SU-DHL-6 (cell line): ENCODE measurements around the gene PDP2.

Source experiments
- EZH2phosphoT487 ChIP-seq: fragments of 200-600 bp; sonication (generic), shearing (Covaris generic); conservative IDR thresholded peaks from 2 replicates; pipeline ENCODE4 v1.6.1; 2018; ENCODE audit warnings: mild to moderate bottlenecking, antibody characterized with exemption, low read length, moderate library complexity, mixed read lengths
- TF ChIP-seq, protein P1 (sequence below): fragments of 200-600 bp; sonication (generic); IDR thresholded peaks from one replicate; pipeline ENCODE4 v1.5.1; 2017; ENCODE audit warnings: antibody characterized with exemption, mild to moderate bottlenecking, low read length, moderate library complexity; ENCODE audit not compliant: insufficient read depth, poor library complexity, severe bottlenecking

DNA sequence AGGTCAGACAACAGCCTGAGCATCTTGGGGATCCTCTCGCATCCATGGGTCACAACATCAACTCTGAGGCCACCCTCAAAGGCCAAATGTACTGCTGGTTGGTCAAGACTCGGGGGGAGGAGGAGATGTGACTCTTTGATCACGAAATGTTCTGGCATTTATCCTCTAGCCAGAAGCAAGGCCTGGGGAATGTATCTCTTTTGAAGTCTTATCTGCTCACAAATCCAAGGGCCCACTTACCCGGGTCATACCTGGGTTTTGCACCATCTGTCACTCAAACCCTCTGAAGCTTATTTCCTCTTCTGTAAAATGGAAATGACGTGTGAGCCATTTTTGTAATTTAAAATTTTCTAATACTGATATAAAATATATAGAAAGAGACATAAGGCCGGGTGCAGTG is 22.9 kb upstream of the PDP2 start:
- TF ChIP-seq, protein P1, sequence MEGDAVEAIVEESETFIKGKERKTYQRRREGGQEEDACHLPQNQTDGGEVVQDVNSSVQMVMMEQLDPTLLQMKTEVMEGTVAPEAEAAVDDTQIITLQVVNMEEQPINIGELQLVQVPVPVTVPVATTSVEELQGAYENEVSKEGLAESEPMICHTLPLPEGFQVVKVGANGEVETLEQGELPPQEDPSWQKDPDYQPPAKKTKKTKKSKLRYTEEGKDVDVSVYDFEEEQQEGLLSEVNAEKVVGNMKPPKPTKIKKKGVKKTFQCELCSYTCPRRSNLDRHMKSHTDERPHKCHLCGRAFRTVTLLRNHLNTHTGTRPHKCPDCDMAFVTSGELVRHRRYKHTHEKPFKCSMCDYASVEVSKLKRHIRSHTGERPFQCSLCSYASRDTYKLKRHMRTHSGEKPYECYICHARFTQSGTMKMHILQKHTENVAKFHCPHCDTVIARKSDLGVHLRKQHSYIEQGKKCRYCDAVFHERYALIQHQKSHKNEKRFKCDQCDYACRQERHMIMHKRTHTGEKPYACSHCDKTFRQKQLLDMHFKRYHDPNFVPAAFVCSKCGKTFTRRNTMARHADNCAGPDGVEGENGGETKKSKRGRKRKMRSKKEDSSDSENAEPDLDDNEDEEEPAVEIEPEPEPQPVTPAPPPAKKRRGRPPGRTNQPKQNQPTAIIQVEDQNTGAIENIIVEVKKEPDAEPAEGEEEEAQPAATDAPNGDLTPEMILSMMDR: no peak
- TF ChIP-seq EZH2phosphoT487: no peak
